AG04449 (cell line): Measurements from ENCODE around the gene SENP5.

Source experiments
- CTCF ChIA-PET: fragments of 350-600 bp; formaldehyde crosslinking; extraction: SDS; loops from one replicate; lab custom pipeline; 2021; ENCODE audit warnings: antibody characterized with exemption; lab: Yijun Ruan, JAX
- POLR2A ChIA-PET: fragments of 400-600, 350-600 bp; formaldehyde crosslinking; extraction: SDS; loops from one replicate; lab custom pipeline; 2020; ENCODE audit warnings: antibody characterized with exemption, inconsistent platforms; lab: Yijun Ruan, JAX
- DNase-seq: peaks from one replicate; pipeline ENCODE4 v3.0.0-alpha.2; 2010; ENCODE audit warnings: low read depth, low spot score
- H3K4me3 ChIP-seq: 2 replicates; pipeline ENCODE4 v1.5.1; 2011; ENCODE audit warnings: low read depth, mild to moderate bottlenecking, control low read depth, low read length
- CTCF ChIP-seq: IDR thresholded peaks from one replicate; pipeline ENCODE4 v1.5.1; 2011; ENCODE audit warnings: mild to moderate bottlenecking, moderate library complexity, low read length, control low read depth, inconsistent platforms; ENCODE audit not compliant: insufficient read depth; ENCODE audit errors: missing control alignments

Gene SENP5

DNA sequence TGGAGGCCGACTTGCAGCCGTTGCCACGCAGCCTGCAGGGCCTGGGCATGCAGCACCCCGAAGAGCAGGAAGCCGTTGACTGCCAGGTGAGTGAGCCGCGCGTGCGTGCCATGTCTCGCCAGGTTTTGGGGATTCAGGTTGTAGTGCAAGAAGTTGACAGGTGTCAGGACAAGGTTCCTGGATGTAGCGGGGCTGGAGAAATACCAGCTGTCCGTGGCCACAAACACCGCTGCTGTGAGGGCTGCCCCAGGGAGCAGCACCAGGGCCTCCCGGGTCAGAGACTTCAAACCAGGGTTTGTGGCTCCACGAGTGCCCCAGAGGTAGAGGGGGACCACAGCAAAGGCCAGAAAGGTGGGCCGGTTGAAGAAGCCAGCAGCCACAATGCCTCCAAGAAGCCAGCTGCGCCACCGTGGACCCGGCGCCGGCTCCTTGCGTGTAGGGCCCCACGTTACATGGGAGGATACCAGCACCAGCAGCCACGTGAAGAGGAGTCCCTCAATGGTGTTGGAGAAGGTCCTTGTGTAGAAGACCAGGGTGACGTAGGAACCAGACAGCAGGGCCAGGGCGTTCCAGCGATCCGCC, 80.2 kb downstream of the SENP5 start:
- DNase-seq: no peak
- H3K4me3 ChIP-seq: no peak overlapping the region
- POLR2A ChIA-PET: no interaction called here
- CTCF ChIA-PET: interaction anchor here (1.7 kb wide), 1 partner anchor 23 kb away, joined by 5 read pairs; no protein-coding TSS in a partner anchor
- no peak for TF ChIP-seq CTCF

- POLR2A ChIA-PET: no interaction called here
- CTCF ChIA-PET: interaction anchor here (1.7 kb wide), 1 partner anchor 22 kb away, joined by 5 read pairs; no protein-coding TSS in a partner anchor
- H3K4me3 ChIP-seq: no peak overlapping the region
- no peak for DNase-seq
- TF ChIP-seq CTCF: no peak
These were observed 80.9 kb downstream of the SENP5 start for GRCh38 chr3:196948442-196949284.

DNA sequence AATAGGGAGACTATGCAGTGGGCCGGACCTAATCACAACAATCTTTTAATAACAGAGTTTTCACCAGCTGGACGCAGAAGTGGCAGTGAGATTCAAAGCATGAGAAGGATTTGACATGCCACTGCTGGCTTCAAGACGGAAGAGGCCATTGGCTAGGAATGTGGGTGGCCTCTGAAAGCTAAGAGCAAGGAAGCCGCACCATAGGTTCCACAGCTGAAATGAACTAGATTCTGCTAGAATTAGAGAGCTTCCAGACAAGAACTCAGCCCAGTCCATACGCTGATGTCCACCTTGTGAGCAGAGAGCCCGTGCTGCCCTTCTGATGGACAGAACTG, 81.5 kb downstream of the SENP5 start:
- no peak overlapping the region for H3K4me3 ChIP-seq
- POLR2A ChIA-PET: no interaction called here
- no peak for DNase-seq
- CTCF ChIA-PET: interaction anchor here (0.9 kb wide), 1 partner anchor 21 kb away, joined by 3 read pairs; no protein-coding TSS in a partner anchor
- no peak for TF ChIP-seq CTCF

- ChIA-PET POLR2A (no interaction called here), CTCF (interaction anchor here (0.8 to 0.9 kb wide), 2 partner anchors 17 to 20 kb away, joined by 3 read pairs; no protein-coding TSS in a partner anchor)
- H3K4me3 ChIP-seq: no peak overlapping the region
- DNase-seq: no peak
- TF ChIP-seq CTCF: no peak
These were observed 82.0 kb downstream of the SENP5 start for GRCh38 chr3:196949750-196950149.

DNA sequence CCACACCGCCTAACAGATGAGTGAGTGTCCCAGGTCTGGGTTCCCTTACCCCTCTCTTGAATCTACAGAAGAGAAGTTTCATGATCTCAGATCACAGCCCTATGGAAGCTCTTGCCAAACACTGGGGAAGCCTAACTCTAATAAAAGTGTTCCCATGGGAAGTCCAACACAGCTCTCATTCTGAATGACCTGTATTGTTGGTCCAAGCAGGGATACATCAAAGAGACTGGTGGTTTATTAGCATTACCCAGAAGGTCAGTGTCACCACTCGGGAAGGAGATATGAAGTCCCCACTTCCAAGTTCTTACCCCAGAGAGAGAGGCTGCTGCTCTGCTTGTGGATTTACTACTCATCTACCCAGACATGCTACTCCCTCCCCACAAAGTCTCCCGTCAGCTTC, 83.7 kb downstream of the SENP5 start:
- no peak for TF ChIP-seq CTCF
- ChIA-PET POLR2A (interaction anchor here (0.6 kb wide), 1 partner anchor 1001 kb away, joined by 4 read pairs; no protein-coding TSS in a partner anchor), CTCF (interaction anchor here (1.3 kb wide), 1 partner anchor 10 kb away, joined by 8 read pairs; the partner anchor contains the start of gene NCBP2)
- no peak for DNase-seq
- H3K4me3 ChIP-seq: no peak overlapping the region

- POLR2A ChIA-PET: interaction anchor here (0.8 kb wide), 1 partner anchor 13 kb away, joined by 3 read pairs; no protein-coding TSS in a partner anchor
- DNase-seq: no peak
- H3K4me3 ChIP-seq: no peak overlapping the region
- no peak for TF ChIP-seq CTCF
- CTCF ChIA-PET: interaction anchor here (3.1 to 4.3 kb wide), 2 partner anchors 13 to 16 kb away, joined by 14 read pairs; partner anchors contain the start of gene NCBP2
These were observed 87.1 kb downstream of the SENP5 start for GRCh38 chr3:196954832-196955231.
